GM23338 (cell line): ENCODE results near the gene SMCO3. TPM values are rescaled to one million over a fixed set of nuclear protein-coding genes. Genes with fewer than 3 reads are reported as not detected.

Source experiments
- ATAC-seq: fragments of 200-7000 bp; cut with Tn5 transposase; 3 replicates; pipeline ENCODE4 v1.9.1; 2020
- DNase-seq: peaks from one replicate; pipeline ENCODE4 v3.0.0-alpha.2; 2015; ENCODE audit warnings: low spot score
- H2AFZ ChIP-seq: fragments of 200-600 bp; sonication (generic); 2 replicates; pipeline ENCODE4 v1.8.0; 2016; ENCODE audit warnings: antibody characterized with exemption, mild to moderate bottlenecking, moderate library complexity
- H3F3A ChIP-seq: fragments of 200-600 bp; sonication (generic); replicated peaks from 2 replicates; pipeline ENCODE4 v1.8.0; 2017; ENCODE audit warnings: antibody characterized with exemption, mixed run types, low read depth
- H3K27ac ChIP-seq: fragments of 200-600 bp; sonication (generic); 2 replicates; pipeline ENCODE4 v1.6.1; 2016; ENCODE audit warnings: low read depth
- H3K27me3 ChIP-seq: fragments of 200-600 bp; sonication (generic); 2 replicates; pipeline ENCODE4 v1.8.0; 2016; ENCODE audit warnings: mild to moderate bottlenecking, mixed run types, moderate library complexity; ENCODE audit not compliant: insufficient read depth
- H3K36me3 ChIP-seq: fragments of 200-600 bp; sonication (generic); 2 replicates; pipeline ENCODE4 v1.8.0; 2016; ENCODE audit warnings: mild to moderate bottlenecking; ENCODE audit not compliant: insufficient read depth
- H3K4me1 ChIP-seq: fragments of 200-600 bp; sonication (generic); 2 replicates; pipeline ENCODE4 v1.8.0; 2016; ENCODE audit warnings: mild to moderate bottlenecking, moderate library complexity; ENCODE audit not compliant: insufficient read depth
- H3K4me2 ChIP-seq: fragments of 200-600 bp; sonication (generic); 2 replicates; pipeline ENCODE4 v1.7.1; 2017; ENCODE audit warnings: mixed run types
- H3K4me3 ChIP-seq: fragments of 200-600 bp; sonication (generic); 2 replicates; pipeline ENCODE4 v1.6.1; 2016; ENCODE audit warnings: mixed run types
- H3K79me2 ChIP-seq: fragments of 200-600 bp; sonication (generic); replicated peaks from 2 replicates; pipeline ENCODE4 v1.8.0; 2017; ENCODE audit warnings: mild to moderate bottlenecking; ENCODE audit not compliant: insufficient read depth
- H3K9me2 ChIP-seq: fragments of 200-600 bp; sonication (generic); 2 replicates; pipeline ENCODE4 v1.8.0; 2017; ENCODE audit not compliant: insufficient read depth
- H4K20me1 ChIP-seq: fragments of 200-600 bp; sonication (generic); replicated peaks from 2 replicates; pipeline ENCODE4 v1.8.0; 2017; ENCODE audit warnings: mild to moderate bottlenecking; ENCODE audit not compliant: insufficient read depth
- H3K27ac Mint-ChIP-seq: 2 replicates; pipeline ENCODE4 v1.8.0; 2020; ENCODE audit warnings: inconsistent platforms, mild to moderate bottlenecking, moderate library complexity, mixed read lengths
- H3K27me3 Mint-ChIP-seq: 3 replicates; pipeline ENCODE4 v1.8.0; 2022; ENCODE audit warnings: low read depth, mild to moderate bottlenecking, moderate library complexity, mixed read lengths, inconsistent platforms; ENCODE audit not compliant: insufficient read depth, poor library complexity
- H3K36me3 Mint-ChIP-seq: 3 replicates; pipeline ENCODE4 v1.8.0; 2021; ENCODE audit warnings: low read depth, mild to moderate bottlenecking, inconsistent platforms, moderate library complexity, mixed read lengths
- H3K4me1 Mint-ChIP-seq: 3 replicates; pipeline ENCODE4 v1.8.0; 2020; ENCODE audit warnings: mild to moderate bottlenecking, inconsistent platforms, mixed read lengths
- H3K4me3 Mint-ChIP-seq: 3 replicates; pipeline ENCODE4 v1.8.0; 2021; ENCODE audit warnings: moderate library complexity, mild to moderate bottlenecking, inconsistent platforms, mixed read lengths
- H3K9me3 Mint-ChIP-seq: 3 replicates; pipeline ENCODE4 v1.8.0; 2020; ENCODE audit warnings: moderate library complexity, mild to moderate bottlenecking, inconsistent platforms, mixed read lengths
- CREB1 ChIP-seq: fragments of 250-450 bp; sonication (Bioruptor Pico); IDR thresholded peaks from 2 replicates; pipeline ENCODE4 v1.5.0; 2020; ENCODE audit warnings: low read depth, mild to moderate bottlenecking, moderate library complexity
- EZH2 ChIP-seq: fragments of 200-600 bp; sonication (generic); IDR thresholded peaks from one replicate; pipeline ENCODE4 v1.8.0; 2017; ENCODE audit warnings: antibody characterized with exemption, mild to moderate bottlenecking, low read depth; ENCODE audit not compliant: unreplicated experiment
- EZH2phosphoT487 ChIP-seq: fragments of 200-600 bp; sonication (generic); IDR thresholded peaks from one replicate; pipeline ENCODE4 v1.8.1; 2018; ENCODE audit warnings: antibody characterized with exemption; ENCODE audit not compliant: unreplicated experiment
- NANOG ChIP-seq: IDR thresholded peaks from 2 replicates; pipeline ENCODE4 v1.6.1; 2016; ENCODE audit warnings: antibody characterized with exemption, borderline replicate concordance
- STAT1 ChIP-seq: IDR thresholded peaks from one replicate; pipeline ENCODE4 v1.6.1; 2016; ENCODE audit warnings: antibody characterized with exemption; ENCODE audit not compliant: unreplicated experiment
- ZNF114 ChIP-seq: fragments of 250-450 bp; sonication (Bioruptor Pico); IDR thresholded peaks from 2 replicates; pipeline ENCODE4 v1.5.0; 2020; ENCODE audit warnings: mild to moderate bottlenecking, moderate library complexity
- ZNF331 ChIP-seq: fragments of 250-450 bp; sonication (Bioruptor Pico); IDR thresholded peaks from 2 replicates; pipeline ENCODE4 v1.5.0; 2020; ENCODE audit warnings: low read depth, mild to moderate bottlenecking, moderate library complexity
- polyA plus RNA-seq: library from polyadenylated mRNA; unstranded; fragments of >200 nt; fragmentation: Nextera tagmentation; extraction: Ambion mirVana; gene quantifications from 2 replicates; pipeline ENCODE4 v1.2.1, GENCODE V29; 2016
- total RNA-seq: library from RNA; depleted of rRNA; stranded (reverse); fragments of >200 nt; shearing (Covaris generic); gene quantifications from 2 replicates; pipeline ENCODE4 v1.2.3, GENCODE V29; 2014
- TF ChIP-seq, protein P1 (sequence below): IDR thresholded peaks from 2 replicates; pipeline ENCODE4 v1.6.1; 2016; ENCODE audit warnings: antibody characterized with exemption
- TF ChIP-seq, protein P2 (sequence below): IDR thresholded peaks from one replicate; pipeline ENCODE4 v1.6.1; 2018; ENCODE audit warnings: antibody characterized with exemption; ENCODE audit not compliant: unreplicated experiment
- TF ChIP-seq, protein P3 (sequence below): fragments of 250-450 bp; sonication (Bioruptor Pico); IDR thresholded peaks from 2 replicates; pipeline ENCODE4 v1.5.0; 2020; ENCODE audit warnings: mild to moderate bottlenecking, moderate library complexity

The SMCO3 gene
- total and polyA plus RNA-seq, 2 experiments from 2014 or later = 0.13 TPM; not detected in 1

DNA sequence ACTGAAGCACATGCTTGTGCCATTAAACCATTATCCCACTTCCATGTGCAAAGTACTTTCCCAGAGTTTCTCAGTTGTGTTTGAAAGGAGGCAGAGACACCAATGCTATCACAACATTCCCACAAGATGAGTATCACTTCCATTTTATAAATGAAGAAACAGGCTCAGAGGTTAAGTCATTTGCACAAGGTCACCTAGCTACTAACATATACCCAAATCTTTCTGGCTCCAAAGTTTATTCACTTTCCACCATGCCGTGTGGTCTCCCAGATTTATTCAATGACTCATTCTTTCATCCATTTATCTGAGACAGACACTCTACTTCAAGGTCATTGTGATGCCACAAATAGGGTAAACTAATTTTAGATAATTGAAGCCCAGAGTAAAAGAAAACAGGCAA is 20.0 kb upstream of the SMCO3 start:
- DNase-seq = no peak
- H3K27ac ChIP-seq = no peak overlapping the region
- H3K4me3 Mint-ChIP-seq = no peak overlapping the region
- H3K9me2 ChIP-seq = no peaks in the 10 kb centered on the region
- no peaks in the 10 kb centered on the region for H3K79me2 ChIP-seq
- H3K4me2 ChIP-seq = no peak overlapping the region
- no peaks in the 10 kb centered on the region for H3K36me3 ChIP-seq
- H3K9me3 Mint-ChIP-seq = no peaks in the 10 kb centered on the region
- H2AFZ ChIP-seq = no peak overlapping the region
- H3K4me3 ChIP-seq = no peak overlapping the region
- no peaks in the 10 kb centered on the region for H4K20me1 ChIP-seq
- no peaks in the 10 kb centered on the region for H3K27me3 ChIP-seq
- ATAC-seq = no peak
- H3F3A ChIP-seq = no peaks in the 10 kb centered on the region
- peaks cover under 1% of the 10 kb centered on the region; the same call in 1 of the 3 replicates for H3K4me1 Mint-ChIP-seq
- H3K27ac Mint-ChIP-seq = no peak overlapping the region
- TF ChIP-seq, protein P1, sequence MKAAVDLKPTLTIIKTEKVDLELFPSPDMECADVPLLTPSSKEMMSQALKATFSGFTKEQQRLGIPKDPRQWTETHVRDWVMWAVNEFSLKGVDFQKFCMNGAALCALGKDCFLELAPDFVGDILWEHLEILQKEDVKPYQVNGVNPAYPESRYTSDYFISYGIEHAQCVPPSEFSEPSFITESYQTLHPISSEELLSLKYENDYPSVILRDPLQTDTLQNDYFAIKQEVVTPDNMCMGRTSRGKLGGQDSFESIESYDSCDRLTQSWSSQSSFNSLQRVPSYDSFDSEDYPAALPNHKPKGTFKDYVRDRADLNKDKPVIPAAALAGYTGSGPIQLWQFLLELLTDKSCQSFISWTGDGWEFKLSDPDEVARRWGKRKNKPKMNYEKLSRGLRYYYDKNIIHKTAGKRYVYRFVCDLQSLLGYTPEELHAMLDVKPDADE = no peak
- H3K36me3 Mint-ChIP-seq = no peaks in the 10 kb centered on the region
- no peaks in the 10 kb centered on the region for H3K27me3 Mint-ChIP-seq
- H3K4me1 ChIP-seq = no peaks in the 10 kb centered on the region

DNA sequence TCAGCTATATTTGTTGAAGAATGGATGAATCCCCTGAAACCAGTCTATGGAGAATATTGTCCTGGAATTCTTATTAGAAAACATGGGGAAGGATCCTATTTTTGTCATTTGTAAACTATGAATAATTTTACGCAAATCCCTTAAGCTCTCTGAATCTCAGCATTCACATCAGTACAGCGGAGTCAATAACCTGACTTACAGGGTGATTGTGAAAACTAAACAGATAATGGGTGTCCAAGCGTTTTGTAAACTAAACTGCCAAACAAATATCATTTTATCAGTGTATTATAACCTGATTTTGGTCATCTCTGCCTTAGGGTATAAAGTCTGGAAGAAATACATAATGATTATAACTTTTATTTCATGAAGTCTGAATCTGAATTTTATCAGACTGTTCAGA is 19.4 kb upstream of the SMCO3 start:
- Histone ChIP-seq H2AFZ (no peak overlapping the region), H3K27me3 (no peaks in the 10 kb centered on the region), H3K27ac (no peak overlapping the region), H4K20me1 (no peaks in the 10 kb centered on the region), H3K36me3 (no peaks in the 10 kb centered on the region), H3K79me2 (no peaks in the 10 kb centered on the region), H3K4me2 (no peak overlapping the region), H3F3A (no peaks in the 10 kb centered on the region), H3K4me3 (no peak overlapping the region), H3K4me1 (no peaks in the 10 kb centered on the region), H3K9me2 (no peaks in the 10 kb centered on the region)
- H3K4me1 Mint-ChIP-seq = no peaks in the 10 kb centered on the region; the same call in 2 of the 3 replicates
- ATAC-seq (no peak), DNase-seq (no peak)
- H3K27me3 Mint-ChIP-seq = no peaks in the 10 kb centered on the region
- H3K9me3 Mint-ChIP-seq = no peaks in the 10 kb centered on the region
- no peaks in the 10 kb centered on the region for H3K36me3 Mint-ChIP-seq
- H3K27ac Mint-ChIP-seq = no peak overlapping the region
- no peak overlapping the region for H3K4me3 Mint-ChIP-seq
- TF ChIP-seq, protein P1 = no peak
- TF ChIP-seq ZNF114 (CRISPR knock-in tag) (no peak), STAT1 (no peak), ZNF331 (CRISPR knock-in tag) (no peak), NANOG (no peak), EZH2phosphoT487 (no peak), CREB1 (no peak), EZH2 (no peak)
- TF ChIP-seq, protein P2, sequence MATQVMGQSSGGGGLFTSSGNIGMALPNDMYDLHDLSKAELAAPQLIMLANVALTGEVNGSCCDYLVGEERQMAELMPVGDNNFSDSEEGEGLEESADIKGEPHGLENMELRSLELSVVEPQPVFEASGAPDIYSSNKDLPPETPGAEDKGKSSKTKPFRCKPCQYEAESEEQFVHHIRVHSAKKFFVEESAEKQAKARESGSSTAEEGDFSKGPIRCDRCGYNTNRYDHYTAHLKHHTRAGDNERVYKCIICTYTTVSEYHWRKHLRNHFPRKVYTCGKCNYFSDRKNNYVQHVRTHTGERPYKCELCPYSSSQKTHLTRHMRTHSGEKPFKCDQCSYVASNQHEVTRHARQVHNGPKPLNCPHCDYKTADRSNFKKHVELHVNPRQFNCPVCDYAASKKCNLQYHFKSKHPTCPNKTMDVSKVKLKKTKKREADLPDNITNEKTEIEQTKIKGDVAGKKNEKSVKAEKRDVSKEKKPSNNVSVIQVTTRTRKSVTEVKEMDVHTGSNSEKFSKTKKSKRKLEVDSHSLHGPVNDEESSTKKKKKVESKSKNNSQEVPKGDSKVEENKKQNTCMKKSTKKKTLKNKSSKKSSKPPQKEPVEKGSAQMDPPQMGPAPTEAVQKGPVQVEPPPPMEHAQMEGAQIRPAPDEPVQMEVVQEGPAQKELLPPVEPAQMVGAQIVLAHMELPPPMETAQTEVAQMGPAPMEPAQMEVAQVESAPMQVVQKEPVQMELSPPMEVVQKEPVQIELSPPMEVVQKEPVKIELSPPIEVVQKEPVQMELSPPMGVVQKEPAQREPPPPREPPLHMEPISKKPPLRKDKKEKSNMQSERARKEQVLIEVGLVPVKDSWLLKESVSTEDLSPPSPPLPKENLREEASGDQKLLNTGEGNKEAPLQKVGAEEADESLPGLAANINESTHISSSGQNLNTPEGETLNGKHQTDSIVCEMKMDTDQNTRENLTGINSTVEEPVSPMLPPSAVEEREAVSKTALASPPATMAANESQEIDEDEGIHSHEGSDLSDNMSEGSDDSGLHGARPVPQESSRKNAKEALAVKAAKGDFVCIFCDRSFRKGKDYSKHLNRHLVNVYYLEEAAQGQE = no peak
- TF ChIP-seq, protein P3, sequence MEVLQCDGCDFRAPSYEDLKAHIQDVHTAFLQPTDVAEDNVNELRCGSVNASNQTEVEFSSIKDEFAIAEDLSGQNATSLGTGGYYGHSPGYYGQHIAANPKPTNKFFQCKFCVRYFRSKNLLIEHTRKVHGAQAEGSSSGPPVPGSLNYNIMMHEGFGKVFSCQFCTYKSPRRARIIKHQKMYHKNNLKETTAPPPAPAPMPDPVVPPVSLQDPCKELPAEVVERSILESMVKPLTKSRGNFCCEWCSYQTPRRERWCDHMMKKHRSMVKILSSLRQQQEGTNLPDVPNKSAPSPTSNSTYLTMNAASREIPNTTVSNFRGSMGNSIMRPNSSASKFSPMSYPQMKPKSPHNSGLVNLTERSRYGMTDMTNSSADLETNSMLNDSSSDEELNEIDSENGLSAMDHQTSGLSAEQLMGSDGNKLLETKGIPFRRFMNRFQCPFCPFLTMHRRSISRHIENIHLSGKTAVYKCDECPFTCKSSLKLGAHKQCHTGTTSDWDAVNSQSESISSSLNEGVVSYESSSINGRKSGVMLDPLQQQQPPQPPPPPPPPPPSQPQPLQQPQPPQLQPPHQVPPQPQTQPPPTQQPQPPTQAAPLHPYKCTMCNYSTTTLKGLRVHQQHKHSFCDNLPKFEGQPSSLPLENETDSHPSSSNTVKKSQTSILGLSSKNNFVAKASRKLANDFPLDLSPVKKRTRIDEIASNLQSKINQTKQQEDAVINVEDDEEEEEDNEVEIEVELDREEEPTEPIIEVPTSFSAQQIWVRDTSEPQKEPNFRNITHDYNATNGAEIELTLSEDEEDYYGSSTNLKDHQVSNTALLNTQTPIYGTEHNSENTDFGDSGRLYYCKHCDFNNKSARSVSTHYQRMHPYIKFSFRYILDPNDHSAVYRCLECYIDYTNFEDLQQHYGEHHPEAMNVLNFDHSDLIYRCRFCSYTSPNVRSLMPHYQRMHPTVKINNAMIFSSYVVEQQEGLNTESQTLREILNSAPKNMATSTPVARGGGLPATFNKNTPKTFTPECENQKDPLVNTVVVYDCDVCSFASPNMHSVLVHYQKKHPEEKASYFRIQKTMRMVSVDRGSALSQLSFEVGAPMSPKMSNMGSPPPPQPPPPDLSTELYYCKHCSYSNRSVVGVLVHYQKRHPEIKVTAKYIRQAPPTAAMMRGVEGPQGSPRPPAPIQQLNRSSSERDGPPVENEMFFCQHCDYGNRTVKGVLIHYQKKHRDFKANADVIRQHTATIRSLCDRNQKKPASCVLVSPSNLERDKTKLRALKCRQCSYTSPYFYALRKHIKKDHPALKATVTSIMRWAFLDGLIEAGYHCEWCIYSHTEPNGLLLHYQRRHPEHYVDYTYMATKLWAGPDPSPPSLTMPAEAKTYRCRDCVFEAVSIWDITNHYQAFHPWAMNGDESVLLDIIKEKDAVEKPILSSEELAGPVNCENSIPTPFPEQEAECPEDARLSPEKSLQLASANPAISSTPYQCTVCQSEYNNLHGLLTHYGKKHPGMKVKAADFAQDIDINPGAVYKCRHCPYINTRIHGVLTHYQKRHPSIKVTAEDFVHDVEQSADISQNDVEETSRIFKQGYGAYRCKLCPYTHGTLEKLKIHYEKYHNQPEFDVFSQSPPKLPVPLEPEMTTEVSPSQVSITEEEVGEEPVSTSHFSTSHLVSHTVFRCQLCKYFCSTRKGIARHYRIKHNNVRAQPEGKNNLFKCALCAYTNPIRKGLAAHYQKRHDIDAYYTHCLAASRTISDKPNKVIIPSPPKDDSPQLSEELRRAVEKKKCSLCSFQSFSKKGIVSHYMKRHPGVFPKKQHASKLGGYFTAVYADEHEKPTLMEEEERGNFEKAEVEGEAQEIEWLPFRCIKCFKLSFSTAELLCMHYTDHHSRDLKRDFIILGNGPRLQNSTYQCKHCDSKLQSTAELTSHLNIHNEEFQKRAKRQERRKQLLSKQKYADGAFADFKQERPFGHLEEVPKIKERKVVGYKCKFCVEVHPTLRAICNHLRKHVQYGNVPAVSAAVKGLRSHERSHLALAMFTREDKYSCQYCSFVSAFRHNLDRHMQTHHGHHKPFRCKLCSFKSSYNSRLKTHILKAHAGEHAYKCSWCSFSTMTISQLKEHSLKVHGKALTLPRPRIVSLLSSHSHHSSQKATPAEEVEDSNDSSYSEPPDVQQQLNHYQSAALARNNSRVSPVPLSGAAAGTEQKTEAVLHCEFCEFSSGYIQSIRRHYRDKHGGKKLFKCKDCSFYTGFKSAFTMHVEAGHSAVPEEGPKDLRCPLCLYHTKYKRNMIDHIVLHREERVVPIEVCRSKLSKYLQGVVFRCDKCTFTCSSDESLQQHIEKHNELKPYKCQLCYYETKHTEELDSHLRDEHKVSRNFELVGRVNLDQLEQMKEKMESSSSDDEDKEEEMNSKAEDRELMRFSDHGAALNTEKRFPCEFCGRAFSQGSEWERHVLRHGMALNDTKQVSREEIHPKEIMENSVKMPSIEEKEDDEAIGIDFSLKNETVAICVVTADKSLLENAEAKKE (CRISPR knock-in tag) = no peak
